Measurements from ENCODE around the gene G6PC2.
A peak's percentile ranks its signal among the peaks of the same experiment; 100 is the strongest.
"Not testable (repeated sequence)": the region's sequence is repeated elsewhere in the genome, so short reads cannot be mapped to it uniquely, and the experiment has no call there.

The G6PC2 gene

GRCh38 chr2:168907940-168908662, 7.0 kb downstream of the G6PC2 start:
- DNase-seq = no peak

GRCh38 chr2:168910330-168910729, 9.2 kb downstream of the G6PC2 start:
- DNase-seq = no peak

- DNase-seq = no peak
Observed at GRCh38 chr2:168912466-168912865, 11.4 kb downstream of the G6PC2 start.

- DNase-seq = no peak
Observed at GRCh38 chr2:168912901-168913369, 11.8 kb downstream of the G6PC2 start.

GRCh38 chr2:168913495-168913894, 12.4 kb downstream of the G6PC2 start:
- DNase-seq = no peak

GRCh38 chr2:168915441-168916330, 14.6 kb downstream of the G6PC2 start:
- no peak for DNase-seq

- DNase-seq = no peak
Observed at GRCh38 chr2:168916331-168916675, 15.2 kb downstream of the G6PC2 start.

GRCh38 chr2:168920504-168921157, 19.5 kb downstream of the G6PC2 start:
- DNase-seq = no peak

- DNase-seq = peak; percentile 52
Observed at GRCh38 chr2:168926621-168927386, 25.7 kb downstream of the G6PC2 start.

GRCh38 chr2:168928113-168928831, 27.2 kb downstream of the G6PC2 start:
- no peak for DNase-seq

GRCh38 chr2:168929031-168929430, 27.9 kb downstream of the G6PC2 start:
- DNase-seq = peak; percentile 26

GRCh38 chr2:168930242-168930641, 29.2 kb downstream of the G6PC2 start:
- DNase-seq = no peak

- DNase-seq = not testable (repeated sequence)
Observed at GRCh38 chr2:168932174-168932573, 31.1 kb downstream of the G6PC2 start.

- no peak for DNase-seq
Observed at GRCh38 chr2:168934826-168935225, 33.7 kb downstream of the G6PC2 start.

GRCh38 chr2:168935810-168936581, 34.9 kb downstream of the G6PC2 start:
- peak; percentile 4 for DNase-seq

- DNase-seq = no peak
Observed at GRCh38 chr2:168939061-168939460, 38.0 kb downstream of the G6PC2 start.

GRCh38 chr2:168939918-168940317, 38.8 kb downstream of the G6PC2 start:
- no peak for DNase-seq

- DNase-seq = no peak
Observed at GRCh38 chr2:168941297-168941696, 40.2 kb downstream of the G6PC2 start.

GRCh38 chr2:168944065-168944464, 43.0 kb downstream of the G6PC2 start:
- DNase-seq = no peak

- no peak for DNase-seq
Observed at GRCh38 chr2:168945508-168945907, 44.4 kb downstream of the G6PC2 start.

GRCh38 chr2:168948621-168949212, 47.6 kb downstream of the G6PC2 start:
- DNase-seq = no peak

All from NCI-H226 (cell line).